Adipocyte (in vitro differentiated cells): ENCODE measurements around the gene TBC1D22B.

Source experiments
- DNase-seq: peaks from one replicate; pipeline ENCODE4 v3.0.0-alpha.2; 2015; ENCODE audit warnings: low read depth
- H3K27me3 ChIP-seq: replicated peaks from 2 replicates; pipeline ENCODE4 v1.7.0; 2013; ENCODE audit warnings: mild to moderate bottlenecking, low read length, moderate library complexity; ENCODE audit not compliant: control insufficient read depth, insufficient read depth
- H3K36me3 ChIP-seq: 2 replicates; pipeline ENCODE4 v1.7.0; 2013; ENCODE audit warnings: low read length, mild to moderate bottlenecking, moderate library complexity; ENCODE audit not compliant: control insufficient read depth, insufficient read depth, severe bottlenecking
- H3K4me1 ChIP-seq: 2 replicates; pipeline ENCODE4 v1.7.0; 2013; ENCODE audit warnings: mild to moderate bottlenecking, low read length, moderate library complexity; ENCODE audit not compliant: control insufficient read depth, insufficient read depth
- H3K4me3 ChIP-seq: 2 replicates; pipeline ENCODE4 v1.7.0; 2013; ENCODE audit warnings: mild to moderate bottlenecking, low read length, moderate library complexity
- H3K9ac ChIP-seq: 2 replicates; pipeline ENCODE4 v1.7.0; 2013; ENCODE audit warnings: mild to moderate bottlenecking, low read length, moderate library complexity
- H3K9me3 ChIP-seq: 2 replicates; pipeline ENCODE4 v1.7.0; 2013; ENCODE audit warnings: mild to moderate bottlenecking, low read length, moderate library complexity; ENCODE audit not compliant: control insufficient read depth

Gene TBC1D22B

DNA sequence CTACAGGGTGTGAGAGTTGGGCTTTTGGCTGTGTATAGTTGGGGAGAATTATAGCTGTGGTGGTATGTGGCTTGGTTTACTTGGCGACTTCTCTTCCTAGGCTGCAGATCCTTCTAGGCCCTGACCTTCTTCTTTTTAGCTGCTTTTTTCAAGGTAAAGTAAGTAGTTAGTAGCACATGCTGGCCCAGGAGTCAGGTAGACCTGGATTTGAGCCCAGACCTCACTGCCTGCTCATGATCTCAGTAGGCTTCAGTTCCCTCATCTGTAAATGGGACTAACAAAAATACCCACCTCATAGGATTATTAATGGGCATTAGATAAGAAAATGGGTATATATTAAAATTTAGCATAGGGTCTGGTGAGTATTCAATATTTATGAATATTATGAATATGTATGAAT is 17.8 kb downstream of the TBC1D22B start:
- no peak for DNase-seq
- Histone ChIP-seq H3K9me3 (no peaks in the 10 kb centered on the region), H3K36me3 (peaks cover 6% of the 10 kb centered on the region), H3K9ac (no peak overlapping the region), H3K4me1 (peaks cover 15% of the 10 kb centered on the region), H3K27me3 (no peaks in the 10 kb centered on the region), H3K4me3 (no peak overlapping the region)

DNA sequence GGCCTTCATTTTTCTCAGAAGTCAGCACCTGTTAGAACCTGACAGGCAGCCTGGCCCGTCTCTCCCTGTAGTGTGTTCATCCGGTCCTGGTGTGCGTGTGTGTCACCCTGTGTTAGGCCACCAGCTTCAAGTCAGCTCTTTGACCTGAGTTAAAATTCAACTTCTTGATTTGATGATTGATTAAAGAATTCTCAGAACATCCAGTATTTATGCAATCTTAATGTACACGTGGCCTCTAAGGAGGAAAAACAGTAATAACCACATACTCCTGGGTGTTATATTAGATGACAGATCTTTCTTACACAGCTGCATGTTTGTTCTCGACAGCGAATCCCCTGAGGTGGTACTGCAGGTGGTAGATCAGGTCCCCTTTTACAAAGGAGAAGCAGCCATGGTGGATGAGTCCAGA is 19.4 kb downstream of the TBC1D22B start:
- peaks cover 6% of the 10 kb centered on the region for H3K36me3 ChIP-seq
- H3K9me3 ChIP-seq: no peaks in the 10 kb centered on the region
- H3K4me1 ChIP-seq: peaks cover 18% of the 10 kb centered on the region
- H3K27me3 ChIP-seq: no peaks in the 10 kb centered on the region
- no peak for DNase-seq
- H3K9ac ChIP-seq: no peak overlapping the region
- H3K4me3 ChIP-seq: no peak overlapping the region

DNA sequence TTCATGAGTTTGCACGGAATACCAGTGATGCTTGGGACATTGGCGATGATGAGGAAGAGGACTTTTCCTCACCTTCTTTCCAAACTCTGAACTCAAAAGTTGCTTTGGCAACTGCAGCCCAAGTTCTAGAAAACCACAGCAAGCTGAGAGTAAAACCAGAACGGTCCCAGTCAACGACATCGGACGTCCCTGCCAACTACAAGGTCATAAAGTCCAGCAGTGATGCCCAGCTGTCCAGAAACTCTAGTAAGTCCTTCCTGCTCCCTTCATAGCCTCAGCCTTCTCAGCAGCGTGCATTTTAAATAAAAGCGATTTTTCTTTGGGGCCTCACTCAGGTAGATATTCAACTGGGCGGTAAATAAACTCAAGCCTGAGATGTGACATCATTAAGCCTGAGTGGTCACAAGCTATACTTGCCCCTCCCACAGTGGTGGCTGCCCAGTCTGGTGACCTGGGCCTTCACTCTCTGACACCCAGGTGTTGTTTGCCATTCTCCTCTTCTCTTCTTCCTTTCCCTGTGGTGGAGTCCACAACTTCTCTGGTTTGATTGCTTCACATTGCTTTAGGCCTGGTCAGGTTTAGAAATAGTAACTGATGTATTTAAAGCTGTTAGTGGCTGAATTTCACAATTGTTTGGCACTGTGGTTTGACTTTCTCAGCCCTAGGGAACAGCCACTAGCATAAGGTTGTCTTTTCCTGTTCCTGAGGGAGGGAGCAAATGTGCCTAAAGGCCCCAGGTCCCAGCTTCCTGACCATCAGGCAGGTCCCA is 22.0 kb downstream of the TBC1D22B start:
- H3K9me3 ChIP-seq: no peaks in the 10 kb centered on the region
- H3K4me1 ChIP-seq: peaks cover 36% of the 10 kb centered on the region
- H3K9ac ChIP-seq: no peak overlapping the region
- no peak overlapping the region for H3K4me3 ChIP-seq
- peak; percentile 85 for DNase-seq
- no peaks in the 10 kb centered on the region for H3K27me3 ChIP-seq
- H3K36me3 ChIP-seq: peaks cover 1% of the 10 kb centered on the region

DNA sequence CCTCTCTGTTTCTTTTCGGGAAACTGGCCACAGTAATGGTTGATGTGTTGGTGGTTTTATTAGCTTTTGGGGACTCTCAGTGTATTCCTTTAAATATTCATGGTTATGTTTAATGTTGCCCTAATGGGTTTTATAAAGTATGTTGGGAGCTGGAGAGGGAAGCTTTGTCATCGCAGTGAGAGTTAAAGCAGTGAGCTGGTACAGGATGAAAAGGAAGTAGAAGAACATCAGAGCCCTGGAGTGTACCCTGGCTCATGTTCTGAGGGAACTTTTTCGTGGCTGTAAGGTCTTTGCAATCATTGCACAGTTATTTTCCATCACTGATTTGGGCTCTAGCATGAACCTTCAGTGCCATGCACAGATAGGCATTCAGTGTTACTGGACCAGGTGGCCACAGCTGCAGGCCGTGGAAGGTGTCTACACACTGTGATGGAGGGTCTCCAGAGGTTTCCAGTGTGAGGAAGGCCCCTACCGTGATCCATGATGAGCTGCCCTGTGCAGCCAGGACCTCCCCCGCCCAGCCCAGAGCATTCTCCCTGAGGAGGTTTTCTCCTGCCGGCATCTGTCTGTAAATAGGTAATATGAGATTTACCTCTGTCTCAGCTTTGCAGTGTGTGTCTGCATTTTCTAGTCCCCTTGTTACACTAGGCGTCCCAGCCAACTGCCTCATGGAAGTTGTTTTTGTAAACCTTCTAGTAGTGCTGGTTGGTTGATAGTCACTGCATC is 22.8 kb downstream of the TBC1D22B start:
- Histone ChIP-seq H3K9me3 (no peaks in the 10 kb centered on the region), H3K4me1 (peaks cover 40% of the 10 kb centered on the region), H3K27me3 (no peaks in the 10 kb centered on the region), H3K9ac (no peak overlapping the region), H3K4me3 (no peak overlapping the region), H3K36me3 (peaks cover 6% of the 10 kb centered on the region)
- no peak for DNase-seq

DNA sequence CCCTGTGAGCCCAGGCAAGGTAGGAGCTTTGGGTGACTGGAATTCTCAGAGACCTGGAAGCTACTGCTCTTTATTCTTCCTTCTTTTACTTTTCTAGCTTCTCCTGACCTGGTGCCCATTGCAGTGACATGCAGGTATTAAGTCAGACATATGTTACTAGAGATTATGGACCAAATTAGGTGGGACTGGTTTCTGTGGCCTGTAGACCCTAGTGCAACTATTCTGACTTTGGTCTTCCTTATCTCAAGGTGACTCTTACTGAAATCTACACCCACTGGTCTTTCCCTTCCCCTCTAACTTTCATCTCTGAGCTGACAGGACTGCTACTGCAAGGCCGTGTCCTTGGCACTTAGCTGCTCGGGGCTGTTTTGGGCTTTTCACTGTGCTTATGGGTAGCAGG is 24.8 kb downstream of the TBC1D22B start:
- H3K9me3 ChIP-seq: no peaks in the 10 kb centered on the region
- H3K4me1 ChIP-seq: peaks cover 40% of the 10 kb centered on the region
- no peak for DNase-seq
- H3K9ac ChIP-seq: no peak overlapping the region
- no peak overlapping the region for H3K4me3 ChIP-seq
- H3K36me3 ChIP-seq: peaks cover 11% of the 10 kb centered on the region
- H3K27me3 ChIP-seq: no peaks in the 10 kb centered on the region

DNA sequence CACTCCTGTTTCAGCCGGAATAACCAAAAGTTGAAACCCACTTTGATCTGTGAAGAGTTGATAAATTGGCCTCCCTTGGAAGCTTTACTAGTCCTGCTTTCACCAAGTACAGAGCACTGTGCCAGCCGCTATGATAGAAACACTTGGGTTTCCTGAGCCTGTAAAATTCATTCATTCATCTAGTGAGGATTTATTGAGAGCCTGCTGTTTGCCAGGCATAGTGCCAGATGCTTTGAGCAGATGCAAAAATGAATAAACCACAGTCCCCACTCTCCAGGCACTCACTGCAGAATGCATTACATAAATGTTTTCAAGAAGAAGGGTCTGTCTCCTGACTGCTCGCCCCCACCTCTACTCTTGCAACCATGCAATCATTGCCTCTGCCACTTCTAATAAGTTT is 25.7 kb downstream of the TBC1D22B start:
- Histone ChIP-seq H3K9ac (peak overlapping the region; percentile 16), H3K4me1 (peaks cover 40% of the 10 kb centered on the region), H3K36me3 (peaks cover 11% of the 10 kb centered on the region), H3K4me3 (peak overlapping the region; percentile 47), H3K9me3 (no peaks in the 10 kb centered on the region), H3K27me3 (no peaks in the 10 kb centered on the region)
- DNase-seq: peak; percentile 12

DNA sequence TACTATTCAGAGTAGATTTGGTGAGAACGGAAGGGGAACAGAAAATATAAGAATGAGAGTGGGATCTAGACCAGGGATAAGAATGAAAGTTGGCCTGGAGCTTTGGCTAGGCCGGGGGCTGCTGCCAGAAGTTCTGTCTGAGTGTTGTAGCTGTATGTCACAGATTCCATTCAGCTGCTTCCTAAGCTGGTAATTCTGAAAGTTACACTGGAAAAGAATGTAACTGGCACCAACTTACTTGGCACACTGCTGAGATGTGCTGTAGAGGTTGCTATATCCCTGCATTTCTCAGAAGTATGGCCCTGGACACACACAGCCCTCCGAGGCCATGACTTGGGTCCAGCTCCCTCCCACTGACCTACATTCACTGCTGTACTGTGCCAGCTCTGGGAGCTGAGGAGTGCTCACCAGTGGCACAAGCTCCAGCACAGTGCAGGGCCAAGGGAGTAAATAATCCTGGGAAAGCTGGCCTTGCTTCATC is 26.1 kb downstream of the TBC1D22B start:
- peaks cover 40% of the 10 kb centered on the region for H3K4me1 ChIP-seq
- peak; percentile 59 for DNase-seq
- H3K9me3 ChIP-seq: no peaks in the 10 kb centered on the region
- H3K36me3 ChIP-seq: peaks cover 11% of the 10 kb centered on the region
- H3K4me3 ChIP-seq: peak overlapping the region; percentile 47
- H3K9ac ChIP-seq: peak overlapping the region; percentile 16
- H3K27me3 ChIP-seq: no peaks in the 10 kb centered on the region

DNA sequence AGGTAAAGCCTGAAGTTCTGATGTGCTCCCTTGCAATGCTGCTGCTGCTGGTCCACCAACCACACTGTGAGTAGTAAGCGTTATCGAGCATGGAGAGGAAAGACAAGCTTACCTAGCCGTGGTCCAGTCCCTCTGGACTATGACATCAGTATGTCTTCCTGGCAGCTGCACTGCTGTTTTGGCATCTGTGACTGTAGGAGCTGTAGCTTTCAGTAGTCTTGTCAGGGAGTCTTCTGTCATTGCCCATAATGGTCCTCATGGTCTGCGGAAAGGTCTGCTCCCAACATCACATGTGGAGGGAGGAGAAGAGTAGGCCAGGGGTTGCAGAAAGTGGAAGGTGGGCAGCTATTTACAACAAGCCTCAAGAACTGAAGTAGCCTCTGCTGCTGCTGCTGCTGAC is 27.2 kb downstream of the TBC1D22B start:
- no peaks in the 10 kb centered on the region for H3K9me3 ChIP-seq

DNA sequence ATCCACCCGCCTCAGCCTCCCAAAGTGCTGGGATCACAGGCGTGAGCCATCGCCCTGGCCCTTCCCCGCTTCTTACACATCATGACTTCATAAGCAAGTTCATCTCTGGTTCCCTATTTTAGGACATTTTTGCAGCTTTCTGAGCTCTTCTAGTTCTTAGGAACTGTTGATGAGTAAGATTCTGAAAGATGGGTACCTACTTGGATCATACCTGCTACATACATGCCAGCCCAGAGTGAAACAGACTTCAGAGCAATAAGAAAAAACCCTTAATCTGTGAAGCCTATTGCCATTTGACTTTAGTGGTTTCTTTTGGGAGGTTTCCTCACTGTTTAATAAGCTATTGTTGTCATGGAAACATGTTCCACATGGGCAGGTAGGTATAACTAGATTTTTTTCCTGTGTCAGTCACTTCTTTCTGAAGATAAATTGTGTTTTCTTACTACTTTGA is 28.3 kb downstream of the TBC1D22B start:
- Histone ChIP-seq H3K4me3 (no peak overlapping the region), H3K9me3 (no peaks in the 10 kb centered on the region), H3K36me3 (peaks cover 25% of the 10 kb centered on the region), H3K9ac (no peak overlapping the region), H3K27me3 (no peaks in the 10 kb centered on the region), H3K4me1 (peaks cover 22% of the 10 kb centered on the region)
- DNase-seq: no peak

More for the DNA sequence above, 27.2 kb downstream of the TBC1D22B start:
- H3K4me3 ChIP-seq: no peak overlapping the region
- no peak for DNase-seq
- H3K9ac ChIP-seq: no peak overlapping the region
- H3K36me3 ChIP-seq: peaks cover 20% of the 10 kb centered on the region
- no peaks in the 10 kb centered on the region for H3K27me3 ChIP-seq
- H3K4me1 ChIP-seq: peaks cover 30% of the 10 kb centered on the region

DNA sequence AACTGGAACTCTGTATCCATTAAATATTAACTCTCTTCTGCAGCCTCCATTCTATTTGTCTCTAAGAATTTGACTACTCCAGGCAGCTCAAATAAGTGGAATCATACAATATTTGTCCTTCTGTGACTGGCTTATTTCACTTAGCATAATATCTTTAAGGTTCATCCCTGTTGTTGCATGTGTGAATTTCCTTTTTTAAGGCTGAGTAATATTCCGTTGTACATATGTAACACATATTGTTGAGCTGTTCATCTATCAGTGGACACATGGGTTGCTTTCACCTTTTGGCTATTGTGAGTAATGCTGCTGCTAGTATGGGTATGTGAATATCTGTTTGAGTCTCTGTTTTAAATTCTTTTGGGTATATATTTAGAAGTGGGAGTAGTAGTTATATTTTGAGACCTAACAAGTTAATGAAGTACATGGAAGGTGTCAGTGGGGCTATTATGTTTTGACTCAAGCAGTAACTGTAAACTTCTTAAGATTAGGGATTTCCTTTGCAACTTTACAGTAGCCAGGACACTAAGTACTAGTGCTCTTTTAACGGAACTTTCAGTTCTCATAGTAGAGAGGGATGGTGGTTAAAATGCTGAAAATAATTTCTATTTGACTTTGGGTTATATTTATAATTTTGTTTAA is 30.1 kb downstream of the TBC1D22B start:
- no peak overlapping the region for H3K4me3 ChIP-seq
- DNase-seq: no peak
- H3K36me3 ChIP-seq: peaks cover 40% of the 10 kb centered on the region

DNA sequence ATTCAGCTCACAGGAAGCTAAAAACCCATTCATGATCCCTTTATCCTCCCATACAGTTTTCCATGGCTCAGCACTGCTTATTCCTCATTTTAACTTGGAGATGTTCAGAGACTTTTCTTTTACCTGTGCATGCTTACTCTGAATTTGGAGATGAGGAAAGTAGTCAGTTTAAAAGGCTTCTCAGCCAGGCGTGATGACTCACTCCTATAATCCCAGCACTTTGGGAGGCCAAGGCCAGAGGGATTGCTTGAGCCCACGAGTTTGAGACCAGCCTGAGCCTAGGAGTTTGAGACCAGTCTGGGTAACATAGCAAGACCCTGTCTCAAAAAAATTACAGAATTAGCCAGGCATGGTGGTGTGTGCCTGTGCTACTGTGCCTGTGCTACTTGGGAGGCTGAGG is 30.7 kb downstream of the TBC1D22B start:
- no peak for DNase-seq
- Histone ChIP-seq H3K4me3 (no peak overlapping the region), H3K27me3 (no peaks in the 10 kb centered on the region), H3K9ac (no peak overlapping the region), H3K9me3 (no peaks in the 10 kb centered on the region), H3K4me1 (peaks cover 17% of the 10 kb centered on the region), H3K36me3 (peaks cover 42% of the 10 kb centered on the region)

More for the DNA sequence above, 30.1 kb downstream of the TBC1D22B start:
- Histone ChIP-seq H3K27me3 (no peaks in the 10 kb centered on the region), H3K9me3 (no peaks in the 10 kb centered on the region), H3K4me1 (peaks cover 22% of the 10 kb centered on the region), H3K9ac (no peak overlapping the region)
